ENCODE data around the gene KLHL9.

The KLHL9 gene

DNA sequence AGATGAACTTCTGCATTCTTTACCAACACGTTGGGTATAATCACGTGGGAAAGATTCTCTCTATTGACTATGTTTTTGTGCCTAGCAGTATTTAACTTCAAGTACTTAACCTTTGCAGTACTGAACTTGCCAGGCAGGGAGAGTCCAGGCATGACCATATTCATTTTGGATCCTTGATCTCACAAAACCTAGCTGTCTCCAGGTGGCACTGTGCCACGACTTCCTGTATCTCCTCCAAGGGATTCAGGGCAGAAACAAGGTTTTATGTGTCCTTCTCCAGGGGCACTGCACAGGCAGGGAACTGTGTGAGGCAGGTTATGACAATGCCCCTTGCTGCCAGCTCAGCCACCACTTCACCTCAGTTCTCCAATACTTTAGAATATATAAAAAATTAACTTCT lies 18.3 kb downstream of the KLHL9 start:
- TF ChIP-seq NFIC (IDR thresholded peaks at IDR 0.05) (no peak), ZBTB7A (IDR thresholded peaks at IDR 0.05; ENCODE audit: low read depth) (no peak), CEBPB (IDR thresholded peaks at IDR 0.05) (no peak), TCF12 (IDR thresholded peaks at IDR 0.05; ENCODE audit: low read depth) (no peak), EGR1 (IDR thresholded peaks at IDR 0.05) (no peak), TEAD4 (IDR thresholded peaks at IDR 0.05) (no peak), RAD21 (IDR thresholded peaks at IDR 0.05; ENCODE audit: low read depth) (no peak)
- TF ChIP-seq, protein P1, sequence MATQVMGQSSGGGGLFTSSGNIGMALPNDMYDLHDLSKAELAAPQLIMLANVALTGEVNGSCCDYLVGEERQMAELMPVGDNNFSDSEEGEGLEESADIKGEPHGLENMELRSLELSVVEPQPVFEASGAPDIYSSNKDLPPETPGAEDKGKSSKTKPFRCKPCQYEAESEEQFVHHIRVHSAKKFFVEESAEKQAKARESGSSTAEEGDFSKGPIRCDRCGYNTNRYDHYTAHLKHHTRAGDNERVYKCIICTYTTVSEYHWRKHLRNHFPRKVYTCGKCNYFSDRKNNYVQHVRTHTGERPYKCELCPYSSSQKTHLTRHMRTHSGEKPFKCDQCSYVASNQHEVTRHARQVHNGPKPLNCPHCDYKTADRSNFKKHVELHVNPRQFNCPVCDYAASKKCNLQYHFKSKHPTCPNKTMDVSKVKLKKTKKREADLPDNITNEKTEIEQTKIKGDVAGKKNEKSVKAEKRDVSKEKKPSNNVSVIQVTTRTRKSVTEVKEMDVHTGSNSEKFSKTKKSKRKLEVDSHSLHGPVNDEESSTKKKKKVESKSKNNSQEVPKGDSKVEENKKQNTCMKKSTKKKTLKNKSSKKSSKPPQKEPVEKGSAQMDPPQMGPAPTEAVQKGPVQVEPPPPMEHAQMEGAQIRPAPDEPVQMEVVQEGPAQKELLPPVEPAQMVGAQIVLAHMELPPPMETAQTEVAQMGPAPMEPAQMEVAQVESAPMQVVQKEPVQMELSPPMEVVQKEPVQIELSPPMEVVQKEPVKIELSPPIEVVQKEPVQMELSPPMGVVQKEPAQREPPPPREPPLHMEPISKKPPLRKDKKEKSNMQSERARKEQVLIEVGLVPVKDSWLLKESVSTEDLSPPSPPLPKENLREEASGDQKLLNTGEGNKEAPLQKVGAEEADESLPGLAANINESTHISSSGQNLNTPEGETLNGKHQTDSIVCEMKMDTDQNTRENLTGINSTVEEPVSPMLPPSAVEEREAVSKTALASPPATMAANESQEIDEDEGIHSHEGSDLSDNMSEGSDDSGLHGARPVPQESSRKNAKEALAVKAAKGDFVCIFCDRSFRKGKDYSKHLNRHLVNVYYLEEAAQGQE (IDR thresholded peaks at IDR 0.05; ENCODE audit: low read depth): no peak
- TF ChIP-seq, protein P2, sequence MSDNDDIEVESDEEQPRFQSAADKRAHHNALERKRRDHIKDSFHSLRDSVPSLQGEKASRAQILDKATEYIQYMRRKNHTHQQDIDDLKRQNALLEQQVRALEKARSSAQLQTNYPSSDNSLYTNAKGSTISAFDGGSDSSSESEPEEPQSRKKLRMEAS (IDR thresholded peaks at IDR 0.05): no peak
- TF ChIP-seq, protein P3, sequence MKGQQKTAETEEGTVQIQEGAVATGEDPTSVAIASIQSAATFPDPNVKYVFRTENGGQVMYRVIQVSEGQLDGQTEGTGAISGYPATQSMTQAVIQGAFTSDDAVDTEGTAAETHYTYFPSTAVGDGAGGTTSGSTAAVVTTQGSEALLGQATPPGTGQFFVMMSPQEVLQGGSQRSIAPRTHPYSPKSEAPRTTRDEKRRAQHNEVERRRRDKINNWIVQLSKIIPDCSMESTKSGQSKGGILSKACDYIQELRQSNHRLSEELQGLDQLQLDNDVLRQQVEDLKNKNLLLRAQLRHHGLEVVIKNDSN (IDR thresholded peaks at IDR 0.05): no peak

- TF ChIP-seq TEAD4 (IDR thresholded peaks at IDR 0.05) (no peak), CREB1 (IDR thresholded peaks at IDR 0.05; ENCODE audit: low read depth) (no peak), EGR1 (IDR thresholded peaks at IDR 0.05) (no peak), EP300 (IDR thresholded peaks at IDR 0.05; ENCODE audit: borderline replicate concordance) (no peak), NFIC (IDR thresholded peaks at IDR 0.05) (no peak), CEBPB (IDR thresholded peaks at IDR 0.05) (no peak), FOXM1 (IDR thresholded peaks at IDR 0.05; ENCODE audit: borderline replicate concordance, low read depth) (no peak), ZBTB7A (IDR thresholded peaks at IDR 0.05; ENCODE audit: low read depth) (no peak), TCF12 (IDR thresholded peaks at IDR 0.05; ENCODE audit: low read depth) (no peak)
- TF ChIP-seq, protein P3 (IDR thresholded peaks at IDR 0.05): no peak
- TF ChIP-seq, protein P1 (IDR thresholded peaks at IDR 0.05; ENCODE audit: low read depth): no peak
- TF ChIP-seq, protein P2 (IDR thresholded peaks at IDR 0.05): no peak
These were observed 19.0 kb downstream of the KLHL9 start for GRCh38 chr9:21316032-21316842.

GRCh38 chr9:21314152-21314551 lies 21.1 kb downstream of the KLHL9 start:
- TF ChIP-seq TEAD4 (IDR thresholded peaks at IDR 0.05) (no peak), EGR1 (IDR thresholded peaks at IDR 0.05) (no peak), FOXM1 (IDR thresholded peaks at IDR 0.05; ENCODE audit: borderline replicate concordance, low read depth) (no peak), CEBPB (IDR thresholded peaks at IDR 0.05) (no peak), YY1 (IDR thresholded peaks at IDR 0.05; ENCODE audit: low read depth) (no peak), NFIC (IDR thresholded peaks at IDR 0.05) (no peak), EP300 (IDR thresholded peaks at IDR 0.05; ENCODE audit: borderline replicate concordance) (no peak), CREB1 (IDR thresholded peaks at IDR 0.05; ENCODE audit: low read depth) (no peak), TCF12 (IDR thresholded peaks at IDR 0.05; ENCODE audit: low read depth) (no peak), RAD21 (IDR thresholded peaks at IDR 0.05; ENCODE audit: low read depth) (no peak), ZBTB7A (IDR thresholded peaks at IDR 0.05; ENCODE audit: low read depth) (no peak), TAF1 (IDR thresholded peaks at IDR 0.05; ENCODE audit: low read depth) (no peak)
- TF ChIP-seq, protein P1 (IDR thresholded peaks at IDR 0.05; ENCODE audit: low read depth): no peak
- TF ChIP-seq, protein P2 (IDR thresholded peaks at IDR 0.05): no peak
- TF ChIP-seq, protein P3 (IDR thresholded peaks at IDR 0.05): no peak

Measured in Ishikawa (cell line).